WTC11 (cell line): ENCODE data around the gene IRF1. TPM values are rescaled to one million over a fixed set of nuclear protein-coding genes. Genes with fewer than 3 reads are reported as not detected.

Experiments
- ATAC-seq: fragments of 200-7000 bp; cut with Tn5 transposase; 2 replicates; pipeline ENCODE4 v1.10.0; 2021; ENCODE audit warnings: mild to moderate bottlenecking, moderate library complexity
- CTCF ChIA-PET: fragments of 300-600 bp; sonication (Branson Sonifier 250); formaldehyde crosslinking; loops from one replicate; lab custom pipeline; 2021; ENCODE audit warnings: antibody characterized with exemption; lab: Charles Lee
- POLR2A ChIA-PET: fragments of 350-600 bp; sonication (Branson Sonifier 250); formaldehyde crosslinking; loops from one replicate; lab custom pipeline; 2021; ENCODE audit warnings: antibody characterized with exemption; lab: Charles Lee
- DNase-seq: peaks from one replicate; pipeline ENCODE4 v3.0.0; 2021; ENCODE audit warnings: low spot score
- H3K27ac Mint-ChIP-seq: 2 replicates; pipeline ENCODE4 v1.8.0; 2021; ENCODE audit warnings: mixed read lengths
- H3K27me3 Mint-ChIP-seq: 2 replicates; pipeline ENCODE4 v1.8.0; 2021; ENCODE audit warnings: low read depth, mild to moderate bottlenecking, moderate library complexity, mixed read lengths
- H3K36me3 Mint-ChIP-seq: 2 replicates; pipeline ENCODE4 v1.8.0; 2021; ENCODE audit warnings: mixed read lengths
- H3K4me1 Mint-ChIP-seq: 2 replicates; pipeline ENCODE4 v1.8.0; 2022; ENCODE audit warnings: mixed read lengths
- H3K4me3 Mint-ChIP-seq: 2 replicates; pipeline ENCODE4 v1.8.0; 2021; ENCODE audit warnings: mild to moderate bottlenecking, moderate library complexity, mixed read lengths
- H3K9me3 Mint-ChIP-seq: 2 replicates; pipeline ENCODE4 v1.8.0; 2021; ENCODE audit warnings: mixed read lengths
- CREM ChIP-seq: sonication (generic); formaldehyde crosslinking; IDR thresholded peaks from 2 replicates; pipeline ENCODE4 v1.8.1; 2022; ENCODE audit warnings: mild to moderate bottlenecking, missing genetic modification reagents, moderate library complexity
- E2F5 ChIP-seq: sonication (generic); formaldehyde crosslinking; IDR thresholded peaks from 2 replicates; pipeline ENCODE4 v1.8.1; 2022; ENCODE audit warnings: mild to moderate bottlenecking, moderate library complexity, missing genetic modification reagents
- ETV6 ChIP-seq: sonication (generic); formaldehyde crosslinking; IDR thresholded peaks from 2 replicates; pipeline ENCODE4 v1.8.1; 2022; ENCODE audit warnings: mild to moderate bottlenecking, missing genetic modification reagents
- FOXJ3 ChIP-seq: sonication (generic); formaldehyde crosslinking; IDR thresholded peaks from 2 replicates; pipeline ENCODE4 v1.9.0; 2021; ENCODE audit warnings: missing genetic modification reagents, mild to moderate bottlenecking, borderline replicate concordance
- FOXP1 ChIP-seq: sonication (generic); formaldehyde crosslinking; IDR thresholded peaks from 2 replicates; pipeline ENCODE4 v1.8.0; 2022; ENCODE audit warnings: missing genetic modification reagents, mild to moderate bottlenecking, moderate library complexity, borderline replicate concordance
- GRHL2 ChIP-seq: fragments of 250-450 bp; sonication (Bioruptor Pico); IDR thresholded peaks from 2 replicates; pipeline ENCODE4 v1.8.0; 2022; ENCODE audit warnings: mild to moderate bottlenecking, moderate library complexity; ENCODE audit not compliant: insufficient replicate concordance, severe bottlenecking
- GTF2I ChIP-seq: fragments of 250-450 bp; sonication (Bioruptor Pico); conservative IDR thresholded peaks from 2 replicates; pipeline ENCODE4 v1.4.0; 2021; ENCODE audit warnings: mild to moderate bottlenecking
- HMGXB4 ChIP-seq: sonication (generic); formaldehyde crosslinking; IDR thresholded peaks from 2 replicates; pipeline ENCODE4 v1.8.1; 2023; ENCODE audit warnings: mild to moderate bottlenecking, moderate library complexity, missing genetic modification reagents
- JAZF1 ChIP-seq: fragments of 250-450 bp; sonication (Bioruptor Pico); IDR thresholded peaks from 2 replicates; pipeline ENCODE4 v1.9.0; 2021; ENCODE audit warnings: moderate library complexity, mild to moderate bottlenecking, inconsistent platforms
- NFYB ChIP-seq: sonication (generic); formaldehyde crosslinking; conservative IDR thresholded peaks from 2 replicates; pipeline ENCODE4 v1.8.0; 2022; ENCODE audit warnings: low read depth, missing genetic modification reagents
- USF1 ChIP-seq: sonication (generic); formaldehyde crosslinking; IDR thresholded peaks from 2 replicates; pipeline ENCODE4 v1.8.0; 2022; ENCODE audit warnings: mild to moderate bottlenecking, missing genetic modification reagents
- ZNF121 ChIP-seq: sonication (generic); formaldehyde crosslinking; IDR thresholded peaks from 2 replicates; pipeline ENCODE4 v1.8.0; 2023; ENCODE audit warnings: missing genetic modification reagents
- ZNF219 ChIP-seq: sonication (generic); formaldehyde crosslinking; IDR thresholded peaks from 2 replicates; pipeline ENCODE4 v1.8.0; 2023; ENCODE audit warnings: missing genetic modification reagents, mild to moderate bottlenecking, borderline replicate concordance
- ZNF317 ChIP-seq: sonication (generic); formaldehyde crosslinking; IDR thresholded peaks from 2 replicates; pipeline ENCODE4 v1.8.1; 2023; ENCODE audit warnings: low read depth, mild to moderate bottlenecking, moderate library complexity, missing genetic modification reagents, borderline replicate concordance
- ZNF671 ChIP-seq: fragments of 250-450 bp; sonication (Bioruptor Pico); IDR thresholded peaks from 2 replicates; pipeline ENCODE4 v1.8.0; 2021; ENCODE audit warnings: mild to moderate bottlenecking
- total RNA-seq: library from RNA; stranded (reverse); gene quantifications from 3 replicates; pipeline ENCODE4 v1.2.3, GENCODE V29; 2021
- TF ChIP-seq, protein P1 (sequence below): sonication (generic); formaldehyde crosslinking; conservative IDR thresholded peaks from 2 replicates; pipeline ENCODE4 v1.8.1; 2023; ENCODE audit warnings: mild to moderate bottlenecking, low read depth, missing genetic modification reagents, moderate library complexity
- TF ChIP-seq, protein P2 (sequence below): sonication (generic); formaldehyde crosslinking; IDR thresholded peaks from 2 replicates; pipeline ENCODE4 v1.8.1; 2022; ENCODE audit warnings: low read depth, missing genetic modification reagents, borderline replicate concordance

Gene IRF1
- total RNA-seq, 1 experiment from 2014 or later, result 8.8 TPM

GRCh38 chr5:132504746-132505145 lies 14.2 kb upstream of the IRF1 start (continued):
- TF ChIP-seq, protein P1, sequence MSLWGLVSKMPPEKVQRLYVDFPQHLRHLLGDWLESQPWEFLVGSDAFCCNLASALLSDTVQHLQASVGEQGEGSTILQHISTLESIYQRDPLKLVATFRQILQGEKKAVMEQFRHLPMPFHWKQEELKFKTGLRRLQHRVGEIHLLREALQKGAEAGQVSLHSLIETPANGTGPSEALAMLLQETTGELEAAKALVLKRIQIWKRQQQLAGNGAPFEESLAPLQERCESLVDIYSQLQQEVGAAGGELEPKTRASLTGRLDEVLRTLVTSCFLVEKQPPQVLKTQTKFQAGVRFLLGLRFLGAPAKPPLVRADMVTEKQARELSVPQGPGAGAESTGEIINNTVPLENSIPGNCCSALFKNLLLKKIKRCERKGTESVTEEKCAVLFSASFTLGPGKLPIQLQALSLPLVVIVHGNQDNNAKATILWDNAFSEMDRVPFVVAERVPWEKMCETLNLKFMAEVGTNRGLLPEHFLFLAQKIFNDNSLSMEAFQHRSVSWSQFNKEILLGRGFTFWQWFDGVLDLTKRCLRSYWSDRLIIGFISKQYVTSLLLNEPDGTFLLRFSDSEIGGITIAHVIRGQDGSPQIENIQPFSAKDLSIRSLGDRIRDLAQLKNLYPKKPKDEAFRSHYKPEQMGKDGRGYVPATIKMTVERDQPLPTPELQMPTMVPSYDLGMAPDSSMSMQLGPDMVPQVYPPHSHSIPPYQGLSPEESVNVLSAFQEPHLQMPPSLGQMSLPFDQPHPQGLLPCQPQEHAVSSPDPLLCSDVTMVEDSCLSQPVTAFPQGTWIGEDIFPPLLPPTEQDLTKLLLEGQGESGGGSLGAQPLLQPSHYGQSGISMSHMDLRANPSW, result no peak
- no peak for TF ChIP-seq GTF2I (CRISPR knock-in tag)

GRCh38 chr5:132503244-132503643 lies 12.7 kb upstream of the IRF1 start:
- DNase-seq (no peak), ATAC-seq (no peak)
- Mint-ChIP-seq H3K27ac (no peak overlapping the region), H3K4me3 (no peak overlapping the region), H3K9me3 (no peaks in the 10 kb centered on the region), H3K36me3 (no peaks in the 10 kb centered on the region), H3K4me1 (0 out of 2 replicates have a peak, but pooled peaks cover 3% of the 10 kb centered on the region), H3K27me3 (no peaks in the 10 kb centered on the region; the same call in 1 of the 2 replicates)
- TF ChIP-seq ZNF121 (no peak), ZNF317 (CRISPR knock-in tag) (no peak), ZNF219 (CRISPR knock-in tag) (no peak), ZNF671 (CRISPR knock-in tag) (no peak), E2F5 (CRISPR knock-in tag) (no peak), FOXP1 (no peak), NFYB (CRISPR knock-in tag) (no peak), CREM (CRISPR knock-in tag) (no peak), ETV6 (CRISPR knock-in tag) (no peak), HMGXB4 (CRISPR knock-in tag) (no peak), JAZF1 (CRISPR knock-in tag) (no peak), GRHL2 (CRISPR knock-in tag) (no peak), FOXJ3 (no peak), USF1 (CRISPR knock-in tag) (no peak)
- TF ChIP-seq, protein P2, sequence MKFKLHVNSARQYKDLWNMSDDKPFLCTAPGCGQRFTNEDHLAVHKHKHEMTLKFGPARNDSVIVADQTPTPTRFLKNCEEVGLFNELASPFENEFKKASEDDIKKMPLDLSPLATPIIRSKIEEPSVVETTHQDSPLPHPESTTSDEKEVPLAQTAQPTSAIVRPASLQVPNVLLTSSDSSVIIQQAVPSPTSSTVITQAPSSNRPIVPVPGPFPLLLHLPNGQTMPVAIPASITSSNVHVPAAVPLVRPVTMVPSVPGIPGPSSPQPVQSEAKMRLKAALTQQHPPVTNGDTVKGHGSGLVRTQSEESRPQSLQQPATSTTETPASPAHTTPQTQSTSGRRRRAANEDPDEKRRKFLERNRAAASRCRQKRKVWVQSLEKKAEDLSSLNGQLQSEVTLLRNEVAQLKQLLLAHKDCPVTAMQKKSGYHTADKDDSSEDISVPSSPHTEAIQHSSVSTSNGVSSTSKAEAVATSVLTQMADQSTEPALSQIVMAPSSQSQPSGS, result no peak
- POLR2A ChIA-PET, result no interaction called here
- CTCF ChIA-PET, result interaction anchor here (1.4 to 3.7 kb wide), 3 partner anchors 85 to 116 kb away, joined by 4 to 62 read pairs (median 13); no protein-coding TSS in a partner anchor
